HEK293 (cell line): ENCODE results near the gene NPC1.

Experiments used
- CTCF ChIA-PET: fragments of 350-600 bp; formaldehyde crosslinking; extraction: SDS; loops from one replicate; lab custom pipeline; 2021; ENCODE audit warnings: antibody characterized with exemption; lab: Yijun Ruan, JAX
- POLR2A ChIA-PET: fragments of 300-600 bp; formaldehyde crosslinking; extraction: SDS; loops from one replicate; lab custom pipeline; 2020; ENCODE audit warnings: antibody characterized with exemption, inconsistent platforms; lab: Yijun Ruan, JAX
- H3K27ac ChIP-seq: fragments of 200-500 bp; sonication (Bioruptor generic); 2 replicates; pipeline ENCODE4 v1.5.1; 2014; ENCODE audit warnings: low read depth, low read length, control low read depth, inconsistent platforms; ENCODE audit errors: extremely low read depth
- H3K36me3 ChIP-seq, 2 experiments: fragments of 200-500 bp in 1 of 2; sonication (Bioruptor generic) in 1 of 2; 1 replicate in 1 of 2; 2 replicates in 1 of 2; pipeline ENCODE4 v1.5.1; 2014 to 2017; ENCODE audit warnings: inconsistent platforms in 2 of 2, low read length in 2 of 2; ENCODE audit not compliant: control insufficient read depth in 2 of 2, insufficient read depth in 1 of 2
- H3K4me1 ChIP-seq: fragments of 200-500 bp; sonication (Bioruptor generic); 2 replicates; pipeline ENCODE4 v1.5.1; 2014; ENCODE audit warnings: mild to moderate bottlenecking, low read length, inconsistent platforms; ENCODE audit not compliant: control insufficient read depth, insufficient read depth
- H3K4me3 ChIP-seq: 2 replicates; pipeline ENCODE4 v1.5.1; 2011; ENCODE audit warnings: low read depth, mild to moderate bottlenecking, control low read depth, low read length, moderate library complexity
- H3K9me3 ChIP-seq: fragments of 200-500 bp; sonication (Bioruptor generic); 2 replicates; pipeline ENCODE4 v1.5.1; 2014; ENCODE audit warnings: low read depth, low read length, inconsistent platforms; ENCODE audit not compliant: control insufficient read depth, insufficient read depth
- KLF1 ChIP-seq: fragments of 450-650 bp; formaldehyde crosslinking; IDR thresholded peaks from 2 replicates; pipeline ENCODE4 v1.5.1; 2016; ENCODE audit warnings: missing biosample characterization, missing genetic modification characterization
- OSR2 ChIP-seq: fragments of 450-650 bp; formaldehyde crosslinking; IDR thresholded peaks from 2 replicates; pipeline ENCODE4 v1.5.1; 2016; ENCODE audit warnings: missing biosample characterization, missing genetic modification characterization
- YY1 ChIP-seq: fragments of 450-650 bp; formaldehyde crosslinking; IDR thresholded peaks from 2 replicates; pipeline ENCODE4 v1.5.1; 2018; ENCODE audit warnings: missing biosample characterization, missing genetic modification characterization
- ZBTB17 ChIP-seq: fragments of 450-650 bp; formaldehyde crosslinking; IDR thresholded peaks from 2 replicates; pipeline ENCODE4 v1.5.1; 2016; ENCODE audit warnings: missing biosample characterization, missing genetic modification characterization
- ZFHX2 ChIP-seq: fragments of 450-650 bp; formaldehyde crosslinking; conservative IDR thresholded peaks from 2 replicates; pipeline ENCODE4 v1.5.1; 2016; ENCODE audit warnings: missing biosample characterization, missing genetic modification characterization
- ZNF140 ChIP-seq: fragments of 450-650 bp; formaldehyde crosslinking; IDR thresholded peaks from 2 replicates; pipeline ENCODE4 v1.5.1; 2016; ENCODE audit warnings: missing biosample characterization, missing genetic modification characterization
- ZNF19 ChIP-seq: fragments of 450-650 bp; formaldehyde crosslinking; IDR thresholded peaks from 2 replicates; pipeline ENCODE4; 2016; ENCODE audit warnings: missing biosample characterization, missing genetic modification characterization, low read depth
- ZNF404 ChIP-seq: fragments of 450-650 bp; formaldehyde crosslinking; IDR thresholded peaks from 2 replicates; pipeline ENCODE4 v1.5.1; 2017; ENCODE audit warnings: missing biosample characterization, missing genetic modification characterization
- ZNF501 ChIP-seq: fragments of 450-650 bp; formaldehyde crosslinking; IDR thresholded peaks from 2 replicates; pipeline ENCODE4 v1.5.1; 2016; ENCODE audit warnings: missing biosample characterization, missing genetic modification characterization
- ZNF571 ChIP-seq: fragments of 450-650 bp; formaldehyde crosslinking; IDR thresholded peaks from 2 replicates; pipeline ENCODE4 v1.5.0; 2017; ENCODE audit warnings: missing biosample characterization, missing genetic modification characterization
- ZNF629 ChIP-seq: fragments of 450-650 bp; formaldehyde crosslinking; IDR thresholded peaks from 2 replicates; pipeline ENCODE4 v1.5.1; 2017; ENCODE audit warnings: missing biosample characterization, missing genetic modification characterization
- ZXDB ChIP-seq: fragments of 450-650 bp; formaldehyde crosslinking; IDR thresholded peaks from 2 replicates; pipeline ENCODE4 v1.5.1; 2016; ENCODE audit warnings: missing biosample characterization, missing genetic modification characterization
- TF ChIP-seq, protein P1 (sequence below): fragments of 450-650 bp; formaldehyde crosslinking; IDR thresholded peaks from 2 replicates; pipeline ENCODE4 v1.5.1; 2017; ENCODE audit warnings: missing biosample characterization, missing genetic modification characterization
- TF ChIP-seq, protein P2 (sequence below): fragments of 450-650 bp; formaldehyde crosslinking; IDR thresholded peaks from 2 replicates; pipeline ENCODE4 v1.5.1; 2016; ENCODE audit warnings: missing biosample characterization, missing genetic modification characterization
- TF ChIP-seq, protein P3 (sequence below): fragments of 450-650 bp; formaldehyde crosslinking; IDR thresholded peaks from 2 replicates; pipeline ENCODE4 v1.5.1; 2016; ENCODE audit warnings: missing biosample characterization, missing genetic modification characterization
- TF ChIP-seq, protein P4 (sequence below): fragments of 450-650 bp; formaldehyde crosslinking; IDR thresholded peaks from 2 replicates; pipeline ENCODE4 v1.5.1; 2017; ENCODE audit warnings: missing biosample characterization, missing genetic modification characterization
- TF ChIP-seq, protein P5 (sequence below): fragments of 450-650 bp; formaldehyde crosslinking; IDR thresholded peaks from 2 replicates; pipeline ENCODE4 v1.5.1; 2016; ENCODE audit warnings: missing biosample characterization, missing genetic modification characterization

The NPC1 gene

DNA sequence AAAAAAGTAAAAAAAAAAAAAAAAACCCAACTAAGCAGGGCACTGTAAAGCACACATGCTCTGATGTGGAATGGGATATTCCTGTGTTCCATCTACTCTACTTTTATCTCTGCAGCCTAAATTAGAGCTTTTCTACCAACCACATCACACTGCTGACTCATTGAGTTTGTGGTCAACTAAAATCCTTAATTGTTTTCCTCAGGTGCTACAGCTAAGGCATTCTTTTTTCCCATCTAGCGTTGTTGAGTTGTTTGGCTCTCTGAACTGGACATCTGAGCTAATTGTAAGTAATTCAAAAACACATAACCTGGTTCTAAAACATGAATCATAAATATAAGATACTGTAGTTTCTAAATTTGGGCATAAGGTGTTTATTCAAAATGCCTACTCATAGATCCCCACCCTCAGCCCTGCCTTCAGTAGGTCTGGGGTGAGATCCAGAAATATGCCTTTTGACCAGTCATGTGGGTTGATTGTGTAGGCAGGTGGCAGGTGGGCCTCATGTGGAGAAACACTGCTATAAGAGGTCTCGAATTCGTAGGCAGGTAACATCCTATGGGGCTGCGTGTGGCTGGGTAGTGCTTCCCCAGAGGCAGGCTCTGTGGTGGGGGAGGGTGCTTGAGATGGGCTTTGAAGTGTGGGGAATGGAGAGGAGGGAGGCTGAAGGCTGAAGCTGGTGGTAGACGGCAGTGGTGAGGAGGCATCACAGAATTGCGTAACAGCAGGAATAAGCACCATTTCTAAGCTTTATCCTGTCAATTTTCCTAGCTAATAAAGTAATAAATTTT is 49.2 kb upstream of the NPC1 start (continued):
- no peak for TF ChIP-seq KLF1 (tag by site-specific recombination)
- peak; percentile 10; the same call in 1 of the 2 replicates for TF ChIP-seq OSR2
- TF ChIP-seq, protein P1, sequence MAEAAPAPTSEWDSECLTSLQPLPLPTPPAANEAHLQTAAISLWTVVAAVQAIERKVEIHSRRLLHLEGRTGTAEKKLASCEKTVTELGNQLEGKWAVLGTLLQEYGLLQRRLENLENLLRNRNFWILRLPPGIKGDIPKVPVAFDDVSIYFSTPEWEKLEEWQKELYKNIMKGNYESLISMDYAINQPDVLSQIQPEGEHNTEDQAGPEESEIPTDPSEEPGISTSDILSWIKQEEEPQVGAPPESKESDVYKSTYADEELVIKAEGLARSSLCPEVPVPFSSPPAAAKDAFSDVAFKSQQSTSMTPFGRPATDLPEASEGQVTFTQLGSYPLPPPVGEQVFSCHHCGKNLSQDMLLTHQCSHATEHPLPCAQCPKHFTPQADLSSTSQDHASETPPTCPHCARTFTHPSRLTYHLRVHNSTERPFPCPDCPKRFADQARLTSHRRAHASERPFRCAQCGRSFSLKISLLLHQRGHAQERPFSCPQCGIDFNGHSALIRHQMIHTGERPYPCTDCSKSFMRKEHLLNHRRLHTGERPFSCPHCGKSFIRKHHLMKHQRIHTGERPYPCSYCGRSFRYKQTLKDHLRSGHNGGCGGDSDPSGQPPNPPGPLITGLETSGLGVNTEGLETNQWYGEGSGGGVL (tag by site-specific recombination), result peak; percentile 67; the same call in 1 of the 2 replicates
- TF ChIP-seq ZNF629, result 0 out of 2 replicates have a peak, but pooled peaks have one; percentile 15
- TF ChIP-seq, protein P2, sequence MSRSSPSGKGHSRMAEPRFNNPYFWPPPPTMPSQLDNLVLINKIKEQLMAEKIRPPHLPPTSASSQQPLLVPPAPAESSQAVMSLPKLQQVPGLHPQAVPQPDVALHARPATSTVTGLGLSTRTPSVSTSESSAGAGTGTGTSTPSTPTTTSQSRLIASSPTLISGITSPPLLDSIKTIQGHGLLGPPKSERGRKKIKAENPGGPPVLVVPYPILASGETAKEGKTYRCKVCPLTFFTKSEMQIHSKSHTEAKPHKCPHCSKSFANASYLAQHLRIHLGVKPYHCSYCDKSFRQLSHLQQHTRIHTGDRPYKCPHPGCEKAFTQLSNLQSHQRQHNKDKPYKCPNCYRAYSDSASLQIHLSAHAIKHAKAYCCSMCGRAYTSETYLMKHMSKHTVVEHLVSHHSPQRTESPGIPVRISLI (tag by site-specific recombination), result peak; percentile 38; the same call in 1 of the 2 replicates
- TF ChIP-seq ZFHX2 (tag by site-specific recombination), result peak; percentile 98
- 0 out of 2 replicates have a peak, but pooled peaks have one; percentile 13 for TF ChIP-seq ZXDB (tag by site-specific recombination)
- TF ChIP-seq, protein P3, sequence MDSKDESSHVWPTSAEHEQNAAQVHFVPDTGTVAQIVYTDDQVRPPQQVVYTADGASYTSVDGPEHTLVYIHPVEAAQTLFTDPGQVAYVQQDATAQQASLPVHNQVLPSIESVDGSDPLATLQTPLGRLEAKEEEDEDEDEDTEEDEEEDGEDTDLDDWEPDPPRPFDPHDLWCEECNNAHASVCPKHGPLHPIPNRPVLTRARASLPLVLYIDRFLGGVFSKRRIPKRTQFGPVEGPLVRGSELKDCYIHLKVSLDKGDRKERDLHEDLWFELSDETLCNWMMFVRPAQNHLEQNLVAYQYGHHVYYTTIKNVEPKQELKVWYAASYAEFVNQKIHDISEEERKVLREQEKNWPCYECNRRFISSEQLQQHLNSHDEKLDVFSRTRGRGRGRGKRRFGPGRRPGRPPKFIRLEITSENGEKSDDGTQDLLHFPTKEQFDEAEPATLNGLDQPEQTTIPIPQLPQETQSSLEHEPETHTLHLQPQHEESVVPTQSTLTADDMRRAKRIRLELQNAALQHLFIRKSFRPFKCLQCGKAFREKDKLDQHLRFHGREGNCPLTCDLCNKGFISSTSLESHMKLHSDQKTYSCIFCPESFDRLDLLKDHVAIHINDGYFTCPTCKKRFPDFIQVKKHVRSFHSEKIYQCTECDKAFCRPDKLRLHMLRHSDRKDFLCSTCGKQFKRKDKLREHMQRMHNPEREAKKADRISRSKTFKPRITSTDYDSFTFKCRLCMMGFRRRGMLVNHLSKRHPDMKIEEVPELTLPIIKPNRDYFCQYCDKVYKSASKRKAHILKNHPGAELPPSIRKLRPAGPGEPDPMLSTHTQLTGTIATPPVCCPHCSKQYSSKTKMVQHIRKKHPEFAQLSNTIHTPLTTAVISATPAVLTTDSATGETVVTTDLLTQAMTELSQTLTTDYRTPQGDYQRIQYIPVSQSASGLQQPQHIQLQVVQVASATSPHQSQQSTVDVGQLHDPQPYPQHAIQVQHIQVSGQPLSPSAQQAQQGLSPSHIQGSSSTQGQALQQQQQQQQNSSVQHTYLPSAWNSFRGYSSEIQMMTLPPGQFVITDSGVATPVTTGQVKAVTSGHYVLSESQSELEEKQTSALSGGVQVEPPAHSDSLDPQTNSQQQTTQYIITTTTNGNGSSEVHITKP, result peak; percentile 90

DNA sequence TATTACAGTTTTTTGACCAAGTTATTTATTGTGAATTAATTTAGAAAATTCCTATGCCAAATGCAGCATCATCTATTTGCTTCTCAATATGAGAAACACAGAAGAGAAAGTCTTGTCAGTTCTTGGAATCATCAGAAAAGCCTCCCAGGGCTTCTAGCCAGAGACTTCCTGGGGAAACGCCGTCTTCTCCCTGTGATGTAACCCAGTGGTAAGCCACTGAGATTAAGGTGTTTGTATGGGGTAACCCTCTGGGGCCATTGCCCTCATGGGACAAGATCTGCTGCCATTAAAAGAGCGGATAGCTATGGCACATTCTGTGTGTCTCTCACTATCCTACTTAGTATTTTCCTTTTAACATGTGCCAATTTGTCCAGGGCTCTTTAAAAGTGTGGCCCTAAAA is 48.4 kb upstream of the NPC1 start:
- Histone ChIP-seq H3K4me1 (peaks cover 22% of the 10 kb centered on the region), H3K27ac (no peak overlapping the region), H3K4me3 (no peak overlapping the region), H3K9me3 (no peaks in the 10 kb centered on the region), H3K36me3 (no peaks in the 10 kb centered on the region)
- no peak for TF ChIP-seq ZNF140
- no peak for TF ChIP-seq ZBTB17 (tag by site-specific recombination)
- no peak for TF ChIP-seq ZNF19
- TF ChIP-seq YY1 (tag by site-specific recombination), result no peak
- TF ChIP-seq, protein P4, sequence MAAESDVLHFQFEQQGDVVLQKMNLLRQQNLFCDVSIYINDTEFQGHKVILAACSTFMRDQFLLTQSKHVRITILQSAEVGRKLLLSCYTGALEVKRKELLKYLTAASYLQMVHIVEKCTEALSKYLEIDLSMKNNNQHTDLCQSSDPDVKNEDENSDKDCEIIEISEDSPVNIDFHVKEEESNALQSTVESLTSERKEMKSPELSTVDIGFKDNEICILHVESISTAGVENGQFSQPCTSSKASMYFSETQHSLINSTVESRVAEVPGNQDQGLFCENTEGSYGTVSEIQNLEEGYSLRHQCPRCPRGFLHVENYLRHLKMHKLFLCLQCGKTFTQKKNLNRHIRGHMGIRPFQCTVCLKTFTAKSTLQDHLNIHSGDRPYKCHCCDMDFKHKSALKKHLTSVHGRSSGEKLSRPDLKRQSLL (tag by site-specific recombination), result no peak
- TF ChIP-seq, protein P5, sequence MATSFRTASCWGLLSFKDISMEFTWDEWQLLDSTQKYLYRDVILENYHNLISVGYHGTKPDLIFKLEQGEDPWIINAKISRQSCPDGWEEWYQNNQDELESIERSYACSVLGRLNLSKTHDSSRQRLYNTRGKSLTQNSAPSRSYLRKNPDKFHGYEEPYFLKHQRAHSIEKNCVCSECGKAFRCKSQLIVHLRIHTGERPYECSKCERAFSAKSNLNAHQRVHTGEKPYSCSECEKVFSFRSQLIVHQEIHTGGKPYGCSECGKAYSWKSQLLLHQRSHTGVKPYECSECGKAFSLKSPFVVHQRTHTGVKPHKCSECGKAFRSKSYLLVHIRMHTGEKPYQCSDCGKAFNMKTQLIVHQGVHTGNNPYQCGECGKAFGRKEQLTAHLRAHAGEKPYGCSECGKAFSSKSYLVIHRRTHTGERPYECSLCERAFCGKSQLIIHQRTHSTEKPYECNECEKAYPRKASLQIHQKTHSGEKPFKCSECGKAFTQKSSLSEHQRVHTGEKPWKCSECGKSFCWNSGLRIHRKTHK (tag by site-specific recombination), result no peak
- TF ChIP-seq ZNF629, result no peak
- no peak for TF ChIP-seq ZNF501 (tag by site-specific recombination)
- TF ChIP-seq ZNF571 (tag by site-specific recombination), result no peak
- no peak for TF ChIP-seq ZNF404 (tag by site-specific recombination)
- ChIA-PET POLR2A (interaction anchor here (0.7 kb wide), 1 partner anchor 50 kb away, joined by 4 read pairs; no protein-coding TSS in a partner anchor), CTCF (interaction anchor here (1.3 kb wide), 1 partner anchor 13 kb away, joined by 8 read pairs; no protein-coding TSS in a partner anchor)
